ENCODE measurements around the gene AGBL1.

Gene AGBL1

GRCh38 chr15:86964271-86964670 is 884.6 kb downstream of the AGBL1 start:
- no peak overlapping the region for H3K4me3 ChIP-seq (ENCODE audit: low read depth, low read length)
- no peak for TF ChIP-seq CTCF (IDR thresholded peaks at IDR 0.05; ENCODE audit: low read depth, low read length)

GRCh38 chr15:86968244-86968643 is 888.6 kb downstream of the AGBL1 start:
- no peak overlapping the region for H3K4me3 ChIP-seq (ENCODE audit: low read depth, low read length)
- no peak for TF ChIP-seq CTCF (IDR thresholded peaks at IDR 0.05; ENCODE audit: low read depth, low read length)

- H3K4me3 ChIP-seq (ENCODE audit: low read depth, low read length) = no peak overlapping the region
- no peak for TF ChIP-seq CTCF (IDR thresholded peaks at IDR 0.05; ENCODE audit: low read depth, low read length)
Observed at GRCh38 chr15:86969364-86969763, 889.7 kb downstream of the AGBL1 start.

GRCh38 chr15:86973284-86973844 is 893.7 kb downstream of the AGBL1 start:
- no peak overlapping the region for H3K4me3 ChIP-seq (ENCODE audit: low read depth, low read length)
- TF ChIP-seq CTCF (IDR thresholded peaks at IDR 0.05; ENCODE audit: low read depth, low read length) = no peak

GRCh38 chr15:86988033-86988432 is 908.4 kb downstream of the AGBL1 start:
- TF ChIP-seq CTCF (IDR thresholded peaks at IDR 0.05; ENCODE audit: low read depth, low read length) = no peak
- H3K4me3 ChIP-seq (ENCODE audit: low read depth, low read length) = no peak overlapping the region

- no peak overlapping the region for H3K4me3 ChIP-seq (ENCODE audit: low read depth, low read length)
- TF ChIP-seq CTCF (IDR thresholded peaks at IDR 0.05; ENCODE audit: low read depth, low read length) = no peak
Observed at GRCh38 chr15:87021751-87022150, 942.1 kb downstream of the AGBL1 start.

- no peak overlapping the region for H3K4me3 ChIP-seq (ENCODE audit: low read depth, low read length)
- no peak for TF ChIP-seq CTCF (IDR thresholded peaks at IDR 0.05; ENCODE audit: low read depth, low read length)
Observed at GRCh38 chr15:87031540-87032230, 952.0 kb downstream of the AGBL1 start.

Measured in WI38 (cell line).